DMS53 treated with DMSO at 0.1 percent for 48 hours (cell line): Measurements from ENCODE around the gene SAMHD1.
"Not testable (repeated sequence)": the region's sequence is repeated elsewhere in the genome, so short reads cannot be mapped to it uniquely, and the experiment has no call there.

Experiments used
- DNase-seq: peaks from one replicate; lab custom pipeline; 2025; ENCODE audit not compliant: unreplicated experiment; lab: John Stamatoyannopoulos, UW

SAMHD1 gene

DNA sequence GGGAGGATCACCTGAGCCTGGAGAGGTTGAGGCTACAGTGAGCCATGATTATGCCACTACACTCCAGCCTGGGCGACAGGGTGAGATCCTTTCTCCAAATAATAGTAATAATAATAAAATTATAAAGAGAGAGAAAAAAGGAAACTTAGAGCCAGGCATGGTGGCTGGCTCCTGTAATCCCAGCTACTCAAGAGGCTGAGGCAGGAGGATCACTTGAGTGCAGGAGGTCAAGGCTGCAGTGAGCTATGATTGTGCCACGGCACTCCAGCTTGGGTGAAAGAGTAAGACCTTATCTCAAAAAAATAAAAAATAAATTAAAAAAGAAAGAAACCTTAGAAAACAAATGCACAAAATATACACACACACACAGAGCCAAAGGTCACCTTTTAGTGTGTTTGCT, 5.2 kb upstream of the SAMHD1 start:
- no peak for DNase-seq

DNA sequence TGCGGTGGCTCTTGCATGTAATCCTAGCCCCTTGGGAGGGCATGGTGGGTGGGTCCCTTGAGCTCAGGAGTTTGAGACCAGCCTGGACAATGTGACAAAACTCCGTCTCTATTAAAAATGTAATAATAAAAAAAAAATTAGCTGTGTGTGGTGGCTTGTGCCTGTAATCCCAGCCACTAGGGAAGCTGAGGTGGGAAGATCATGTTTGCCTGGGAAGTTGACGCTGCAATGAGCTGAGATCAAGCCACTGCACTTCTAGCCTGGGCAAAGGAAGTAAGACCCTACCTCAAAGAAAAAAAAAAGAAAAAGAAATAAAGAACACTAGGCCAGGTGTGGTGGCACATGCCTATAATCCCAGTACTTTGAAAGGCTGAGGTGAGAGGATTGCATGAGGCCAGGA, 4.5 kb upstream of the SAMHD1 start:
- DNase-seq: no peak

DNA sequence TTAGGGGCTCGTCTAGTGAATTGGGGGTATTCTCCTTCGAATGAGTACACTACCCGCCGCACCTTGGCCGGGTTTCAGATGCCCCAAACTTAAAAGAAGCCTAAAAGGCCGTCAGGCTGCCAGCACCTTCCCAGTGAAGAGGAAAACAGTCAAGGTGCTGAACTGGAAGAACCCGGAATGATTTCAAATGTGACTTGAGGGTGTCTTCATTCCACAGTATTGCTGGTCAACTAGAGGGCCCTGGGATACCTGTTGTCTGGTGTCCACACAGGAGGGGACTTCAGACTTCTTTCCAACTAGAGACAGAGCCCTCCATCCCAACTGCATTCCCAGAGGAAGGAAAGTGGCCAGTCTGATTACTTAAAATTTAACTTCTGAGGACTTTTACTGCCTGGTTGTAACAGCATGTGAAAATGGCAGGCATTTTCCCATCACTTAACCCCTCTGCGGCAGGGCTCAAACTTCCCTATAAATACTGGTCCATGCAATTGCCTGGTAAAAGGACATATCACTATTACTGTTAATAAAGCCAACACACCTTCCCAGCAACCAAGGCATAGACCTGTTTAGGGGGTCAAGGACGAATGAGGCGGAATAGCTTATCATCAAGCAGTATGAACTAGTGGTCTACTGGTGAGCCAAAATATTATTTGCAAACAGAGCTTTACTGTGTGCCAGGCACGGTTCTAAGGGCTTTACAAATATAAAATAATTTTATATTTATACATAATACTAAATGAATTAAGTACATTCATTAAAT, 651 bp upstream of the SAMHD1 start:
- DNase-seq: no peak

DNA sequence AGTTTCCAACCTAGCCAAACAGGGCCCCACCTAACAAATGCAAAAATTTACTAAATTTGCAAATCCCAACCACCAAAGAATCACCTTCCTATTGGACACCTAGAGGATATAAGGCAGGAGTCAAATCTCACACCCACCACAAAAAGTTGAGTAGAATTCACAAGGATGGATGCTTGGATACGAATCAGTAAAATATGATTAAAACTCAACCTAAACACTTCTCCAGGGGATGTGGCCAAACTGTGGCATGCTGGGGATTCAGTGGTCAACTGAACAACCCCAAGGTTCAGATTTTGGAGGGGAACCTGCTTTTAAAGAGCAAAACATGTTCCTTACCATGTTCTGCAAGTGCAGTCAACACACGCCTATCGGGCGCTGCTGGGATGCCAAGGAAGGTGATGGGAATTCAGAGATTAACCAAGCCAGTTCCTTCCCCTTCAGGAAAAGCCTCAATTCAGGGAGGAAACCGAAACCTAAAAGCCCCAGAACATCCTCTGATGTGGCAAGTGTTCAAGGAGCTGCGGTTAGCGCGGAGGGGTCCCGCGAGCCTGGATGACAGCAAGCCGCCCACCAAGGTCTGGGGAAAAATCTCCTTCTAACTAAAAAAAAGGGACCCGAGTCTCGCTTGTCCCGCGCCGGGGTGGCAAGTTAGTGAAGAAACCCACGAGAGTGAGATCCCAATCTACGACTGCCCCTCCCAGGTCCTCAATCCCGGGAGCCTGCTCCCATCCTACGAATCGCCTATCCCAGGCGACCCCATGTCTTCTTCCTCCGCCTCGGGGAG, 902 bp downstream of the SAMHD1 start:
- DNase-seq: peak; percentile 13

DNA sequence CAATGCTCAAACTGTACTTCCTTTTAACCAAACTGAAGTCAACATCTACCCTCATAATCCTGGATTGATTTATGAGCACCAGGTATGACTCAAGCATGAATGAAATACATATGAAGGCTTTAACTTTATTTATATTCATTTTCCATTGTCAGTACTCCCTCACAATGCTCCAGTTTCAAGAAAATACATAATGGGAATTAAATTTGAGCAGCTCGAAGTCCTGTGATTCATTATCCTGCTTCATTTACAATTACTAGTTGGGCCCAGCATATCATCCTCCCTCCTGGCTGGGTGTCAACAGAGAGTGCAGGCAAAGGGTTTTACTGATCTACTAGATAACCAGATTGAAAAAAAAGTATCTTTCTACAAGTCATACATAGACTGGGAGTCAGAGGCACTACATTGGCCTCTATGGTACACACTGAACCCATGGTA, 10.1 kb downstream of the SAMHD1 start:
- DNase-seq: no peak

DNA sequence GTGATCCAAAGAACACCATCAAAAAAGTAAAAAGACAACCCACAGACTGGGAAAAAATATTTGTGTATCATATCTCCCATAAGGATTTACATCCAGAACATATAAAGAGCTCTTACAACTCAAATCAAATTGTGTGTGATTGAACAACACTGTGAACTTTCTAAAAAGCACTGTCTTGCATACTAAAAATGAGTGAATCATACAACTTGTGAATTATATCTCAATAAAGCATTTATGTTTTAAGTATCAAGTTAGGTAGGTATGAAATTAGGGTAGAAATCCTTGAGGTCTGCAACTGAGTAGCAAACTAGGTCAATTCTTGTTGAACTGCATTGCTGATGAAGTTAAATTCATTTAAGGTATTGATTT, 14.1 kb downstream of the SAMHD1 start:
- no peak for DNase-seq

DNA sequence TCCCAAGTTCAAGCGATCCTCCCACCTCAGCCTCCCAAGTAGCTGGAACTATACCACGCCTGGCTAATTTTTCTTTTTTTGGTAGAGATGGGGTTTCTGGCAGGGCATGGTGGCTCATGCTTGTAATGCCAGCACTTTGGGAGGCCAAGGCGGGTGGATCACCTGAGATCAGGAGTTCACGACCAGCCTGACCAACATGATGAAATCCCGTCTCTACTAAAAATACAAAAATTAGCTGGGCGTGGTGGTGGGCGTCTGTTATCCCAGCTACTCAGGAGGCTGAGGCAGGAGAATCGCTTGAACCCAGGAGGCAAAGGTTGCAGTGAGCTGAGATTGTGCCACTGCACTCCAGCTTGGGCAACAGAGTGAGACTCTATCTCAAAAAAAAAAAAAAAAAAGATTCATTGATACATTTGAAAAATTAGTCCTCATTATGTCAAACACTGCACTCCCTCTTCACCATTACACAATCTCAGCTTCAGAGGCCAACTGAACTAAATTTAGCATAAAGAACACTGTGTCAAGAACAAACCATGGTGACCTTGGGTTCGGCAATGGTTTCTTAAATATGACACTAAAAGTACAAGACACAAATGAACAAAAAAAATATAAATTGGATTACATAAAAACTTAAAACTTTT, 14.6 kb downstream of the SAMHD1 start:
- DNase-seq: not testable (repeated sequence)

DNA sequence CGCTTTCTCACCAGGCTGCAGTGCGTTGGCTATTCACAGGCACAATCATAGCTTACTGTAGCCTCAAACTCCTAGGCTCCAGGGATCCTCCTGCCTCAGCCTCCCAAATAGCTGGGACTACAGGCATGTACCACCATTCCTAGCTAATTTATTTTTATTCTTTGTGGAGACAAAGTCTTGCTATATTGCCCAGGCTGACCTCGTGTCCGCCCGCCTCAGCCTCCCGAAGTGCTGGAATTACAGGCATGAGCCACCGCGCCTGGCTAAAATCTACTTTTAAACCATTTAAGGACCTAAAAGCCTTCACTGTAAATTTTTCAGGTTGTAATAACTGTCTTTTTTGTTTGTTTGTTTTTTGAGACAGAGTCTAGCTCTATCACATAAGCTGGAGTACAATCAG, 15.2 kb downstream of the SAMHD1 start:
- DNase-seq: no peak

DNA sequence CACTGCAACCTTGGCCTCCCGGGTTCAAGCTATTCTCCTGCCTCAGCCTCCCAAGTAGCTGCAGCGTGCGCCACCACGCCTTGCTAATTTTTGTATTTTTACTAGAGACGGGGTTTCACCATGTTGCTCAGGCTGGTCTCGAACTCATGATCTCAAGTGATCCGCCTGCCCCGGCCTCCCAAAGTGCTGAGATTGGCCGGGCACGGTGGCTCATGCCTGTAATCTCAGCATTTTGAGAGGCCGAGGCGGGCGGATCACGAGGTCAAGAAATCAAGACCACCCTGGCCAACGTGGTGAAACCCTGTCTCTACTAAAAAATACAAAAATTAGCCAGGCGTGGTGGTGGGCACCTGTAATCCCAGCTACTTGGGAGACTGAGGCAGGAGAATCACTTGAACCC, 17.9 kb downstream of the SAMHD1 start:
- not testable (repeated sequence) for DNase-seq

DNA sequence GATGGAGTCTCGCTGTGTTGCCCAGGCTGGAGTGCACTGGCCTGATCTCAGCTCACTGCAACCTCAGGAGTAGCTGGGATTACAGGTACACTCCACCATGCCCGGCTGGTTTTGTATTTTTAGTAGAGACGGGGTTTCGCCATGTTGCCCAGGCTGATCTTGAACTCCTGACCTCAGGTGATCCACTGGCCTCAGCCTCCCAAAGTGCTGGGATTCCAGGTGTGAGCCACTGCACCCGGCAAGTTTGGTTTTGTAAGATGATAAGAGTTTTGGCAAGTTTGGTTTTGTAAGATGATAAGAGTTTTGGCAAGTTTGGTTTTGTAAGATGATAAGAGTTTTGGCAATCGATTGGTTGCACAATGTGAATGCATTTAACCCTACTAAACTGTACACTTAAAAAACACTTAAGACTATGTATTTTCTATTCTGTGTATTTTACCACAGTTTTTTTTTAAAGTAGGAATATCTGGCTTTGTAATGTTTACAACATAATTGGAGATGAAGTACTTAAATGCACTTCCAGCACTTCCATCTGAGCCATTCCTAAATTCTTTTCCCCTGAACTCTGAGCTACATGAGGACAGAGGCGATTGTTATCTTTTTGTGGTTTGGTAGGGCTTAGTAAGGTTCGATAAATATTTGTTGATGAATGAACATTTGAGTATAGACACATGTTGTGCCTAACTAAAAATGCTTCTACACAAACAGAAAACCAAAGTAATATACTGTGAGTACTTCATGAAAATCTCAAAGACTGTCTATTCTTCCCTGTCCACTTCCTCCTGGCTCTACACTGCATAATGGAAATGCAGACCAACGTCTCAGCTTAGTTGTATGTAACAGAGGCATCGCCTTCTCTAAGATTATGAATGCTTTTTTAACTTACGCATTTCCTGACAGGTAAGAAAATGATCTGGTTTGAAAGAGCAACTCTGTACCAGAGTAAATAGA, 18.8 kb downstream of the SAMHD1 start:
- DNase-seq: no peak

DNA sequence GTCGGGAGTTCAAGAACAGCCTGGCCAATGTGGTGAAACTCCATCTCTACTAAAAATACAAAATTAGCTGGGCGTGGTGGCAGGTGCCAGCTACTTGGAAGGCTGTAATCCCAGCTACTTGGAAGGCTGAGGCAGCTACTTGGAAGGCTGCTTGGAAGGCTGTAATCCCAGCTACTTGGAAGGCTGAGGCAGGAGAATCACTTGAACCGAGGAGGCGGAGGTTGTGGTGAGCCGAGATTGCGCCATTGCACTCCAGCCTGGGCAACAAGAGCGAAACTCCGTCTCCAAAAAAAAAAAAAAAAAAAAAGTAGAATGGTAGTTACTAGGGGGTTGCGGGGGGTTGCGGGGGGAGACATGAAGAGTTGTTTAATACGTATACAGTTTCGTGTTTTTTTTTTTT, 19.4 kb downstream of the SAMHD1 start:
- not testable (repeated sequence) for DNase-seq

DNA sequence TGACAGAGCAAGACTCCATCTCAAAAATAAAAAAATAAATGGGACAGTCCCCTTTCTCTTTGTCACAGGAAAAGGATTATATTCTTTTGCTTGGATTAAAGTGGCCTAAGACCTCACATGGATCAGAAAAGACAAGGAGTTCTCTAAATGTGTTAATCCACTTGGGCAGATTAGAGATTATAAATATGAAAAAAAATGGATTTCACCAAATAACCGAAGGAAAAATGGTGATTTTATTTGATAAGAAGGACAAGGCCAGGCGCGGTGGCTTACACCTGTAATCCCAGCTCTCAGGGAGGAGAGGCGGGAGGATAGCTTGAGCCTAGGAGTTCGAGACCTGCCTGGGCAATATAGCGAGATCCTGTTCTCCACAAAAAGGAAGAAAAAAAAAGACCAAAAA, 21.8 kb downstream of the SAMHD1 start:
- DNase-seq: no peak

DNA sequence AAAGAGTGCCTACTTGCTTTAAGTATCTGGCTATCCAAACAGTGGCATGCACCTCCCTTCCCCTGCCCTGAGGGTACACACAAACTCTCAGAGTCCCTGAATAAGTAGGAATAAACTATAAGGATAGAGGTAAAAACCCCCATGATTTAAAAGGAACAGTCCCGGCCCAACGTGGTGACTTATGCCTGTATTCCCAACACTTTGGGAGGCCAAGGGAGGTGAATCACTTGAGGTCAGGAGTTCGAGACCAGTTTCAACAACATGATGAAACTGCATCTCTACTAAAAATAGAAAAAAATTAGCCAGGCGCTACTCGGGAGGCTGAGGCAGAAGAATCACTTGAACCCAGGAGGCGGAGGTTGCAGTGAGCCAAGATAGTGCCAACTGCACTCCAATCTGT, 22.2 kb downstream of the SAMHD1 start:
- DNase-seq: no peak

DNA sequence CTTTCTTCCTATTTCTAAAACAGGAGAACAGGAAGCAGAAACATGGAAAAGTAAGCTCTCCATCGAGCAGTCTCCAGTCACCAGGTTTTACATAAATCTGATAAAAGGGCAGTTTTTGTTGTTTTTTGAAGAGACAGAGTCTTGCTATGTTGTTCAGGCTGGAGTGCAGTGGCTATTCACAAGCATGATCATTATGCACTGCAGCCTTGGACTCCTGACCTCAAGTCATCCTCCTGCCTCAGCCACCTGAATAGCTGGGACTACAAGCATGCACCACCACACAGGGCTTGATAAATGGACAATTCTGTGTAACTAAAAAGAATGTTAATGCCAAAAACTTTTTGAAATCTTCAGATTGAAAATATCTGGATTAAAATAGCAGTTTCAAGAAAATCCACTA, 23.8 kb downstream of the SAMHD1 start:
- no peak for DNase-seq

DNA sequence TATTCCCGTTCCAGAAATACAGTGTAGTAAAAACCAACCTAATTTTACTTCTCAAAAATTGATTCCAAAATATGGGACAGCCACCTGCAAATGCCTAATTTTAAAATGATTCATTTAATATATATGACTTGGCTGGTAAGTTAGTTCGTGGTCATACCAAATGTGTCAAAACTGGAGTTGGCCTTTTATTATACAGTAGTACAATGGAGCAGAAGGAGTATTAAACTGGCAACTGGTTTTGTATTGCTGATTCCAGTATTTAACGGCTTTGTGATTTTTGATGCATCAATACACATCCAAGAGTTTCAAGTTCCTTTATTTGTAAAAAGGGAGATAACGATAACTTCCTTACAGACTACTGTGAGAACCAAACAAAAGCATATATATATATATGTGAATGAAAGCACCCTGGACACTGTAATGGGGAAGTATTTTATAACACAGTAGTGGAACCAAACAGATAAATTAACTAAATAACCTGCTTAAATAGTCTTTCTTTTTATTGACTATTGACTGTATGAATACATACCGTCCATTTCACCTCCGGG, 24.8 kb downstream of the SAMHD1 start:
- no peak for DNase-seq

DNA sequence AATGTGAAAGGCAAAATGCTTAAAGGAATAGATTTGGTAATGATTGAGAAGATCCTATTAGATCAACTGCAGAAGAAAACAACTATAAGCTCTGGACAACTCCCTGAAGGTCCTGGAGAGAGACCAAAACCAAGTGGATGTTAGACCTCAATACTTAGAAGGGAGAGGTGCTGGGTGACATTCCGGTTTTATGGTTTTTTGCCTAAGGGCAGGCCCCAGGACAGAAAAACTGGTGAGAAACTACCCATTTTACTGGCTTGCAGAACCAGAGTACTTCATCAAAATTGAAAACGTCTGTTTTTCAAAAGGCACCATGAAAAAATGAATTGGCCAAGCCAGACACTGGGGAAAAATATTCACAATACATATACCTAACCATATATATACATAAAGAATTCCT, 26.3 kb downstream of the SAMHD1 start:
- no peak for DNase-seq

DNA sequence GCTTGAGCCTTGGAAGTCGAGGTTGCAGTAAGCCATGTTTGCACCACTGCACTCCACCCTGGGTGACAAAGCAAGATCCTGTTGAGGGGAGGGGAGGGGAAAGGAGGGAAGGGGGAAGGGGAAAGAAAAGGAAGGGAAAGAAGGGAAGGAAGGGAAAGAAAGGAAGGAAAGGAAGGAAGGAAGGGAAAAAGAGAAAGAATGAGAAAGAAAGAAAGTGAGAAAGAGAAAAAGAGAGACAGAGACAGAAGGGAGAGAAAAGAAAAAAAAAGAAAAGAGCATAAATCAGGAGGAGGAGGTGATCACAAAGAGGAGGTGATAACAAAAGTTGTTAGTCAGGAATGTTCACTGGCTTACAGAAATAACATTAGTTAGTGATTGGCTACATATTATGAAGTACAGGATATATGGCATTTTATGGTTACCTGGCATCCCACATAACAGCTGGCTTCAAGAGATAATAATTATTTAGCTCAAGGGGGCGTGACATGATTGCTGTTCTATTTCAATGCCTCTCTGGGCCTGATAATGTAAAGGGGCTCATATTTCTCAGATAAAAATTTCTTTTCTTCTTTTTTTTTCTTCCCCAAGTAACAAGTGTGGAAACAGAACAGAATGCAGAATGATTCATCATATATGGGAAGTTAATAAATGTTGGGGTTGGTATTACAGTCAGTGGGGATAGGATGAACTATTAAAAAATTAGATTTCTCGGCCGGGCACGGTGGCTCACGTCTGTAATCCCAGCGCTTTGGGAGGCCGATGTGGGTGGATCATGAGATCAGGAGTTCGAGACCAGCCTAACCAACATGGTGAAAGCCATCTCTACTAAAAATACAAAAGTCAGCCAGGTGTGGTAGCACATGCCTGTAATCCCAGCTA, 27.1 kb downstream of the SAMHD1 start:
- DNase-seq: no peak

DNA sequence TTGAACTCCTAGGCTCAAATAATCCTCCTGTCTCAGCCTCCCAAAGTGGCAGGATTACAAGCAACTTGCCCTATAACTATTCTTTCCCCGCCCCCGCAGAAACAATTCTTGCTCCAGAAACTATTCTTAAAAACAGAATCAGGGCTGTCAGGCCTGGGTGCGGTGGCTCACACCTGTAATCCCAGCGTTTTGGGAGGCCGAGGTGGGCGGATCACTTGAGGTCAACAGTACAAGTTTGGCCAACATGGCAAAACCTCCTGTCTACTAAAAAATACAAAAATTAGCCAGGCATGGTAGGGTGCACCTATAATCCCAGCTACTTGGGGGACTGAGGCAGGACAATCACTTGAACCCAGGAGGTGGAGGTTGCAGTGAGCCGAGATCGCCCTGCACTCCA, 31.2 kb downstream of the SAMHD1 start:
- DNase-seq: no peak

DNA sequence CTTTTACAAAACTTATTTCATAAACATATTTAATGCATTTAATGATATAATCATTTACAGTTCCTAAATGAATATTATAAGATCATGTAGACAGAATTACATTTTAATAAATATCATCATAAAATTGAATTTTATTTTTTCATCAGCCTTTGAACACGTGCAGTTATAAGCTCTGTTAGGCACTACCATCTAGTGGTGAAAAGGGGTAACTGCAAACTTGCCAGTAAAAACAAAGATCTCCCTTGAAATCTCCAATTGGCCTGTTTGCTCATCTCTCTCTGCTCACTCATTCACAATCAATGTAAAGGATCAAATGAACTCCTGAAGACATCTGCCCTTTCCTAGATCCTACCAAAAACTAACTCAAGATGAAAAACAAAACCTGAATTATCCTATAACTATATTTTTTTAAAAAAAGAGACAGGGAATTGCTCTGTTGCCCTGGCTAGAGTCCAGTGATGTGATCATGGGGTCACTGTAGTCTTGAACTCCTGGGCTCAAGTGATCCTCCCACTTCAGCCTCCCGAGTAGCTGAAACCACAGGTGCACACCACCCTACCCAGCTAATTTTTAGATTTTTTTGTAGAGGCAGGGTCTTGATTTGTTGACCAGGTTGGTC, 31.7 kb downstream of the SAMHD1 start:
- peak; percentile 43 for DNase-seq
